Gastroesophageal sphincter (tissue), 4 donors: Measurements from ENCODE around the gene GATA5. TPM values are rescaled to one million over a fixed set of nuclear protein-coding genes. Genes with fewer than 3 reads are reported as not detected.
"Not testable (repeated sequence)": the region's sequence is repeated elsewhere in the genome, so short reads cannot be mapped to it uniquely, and the experiment has no call there.

ENCODE experiments used
- ATAC-seq: fragments of 150-250 bp; one replicate; pipeline ENCODE4 v1.9.1; 2016; ENCODE audit warnings: mild to moderate bottlenecking, moderate library complexity
- H3K27ac ChIP-seq, 4 donors: fragments of 200-600 bp; sonication (generic) in 3 of 4; 1 replicate in 3 of 4; 2 replicates in 1 of 4; pipeline ENCODE4 v1.5.1; 2016 to 2019
- H3K27me3 ChIP-seq: fragments of 200-600 bp; sonication (generic); one replicate; pipeline ENCODE4 v1.5.1; 2019
- H3K36me3 ChIP-seq, 2 donors: fragments of 200-600 bp; sonication (generic); one replicate each; pipeline ENCODE4 v1.5.1; 2019; ENCODE audit warnings: control low read depth in 1 of 2
- H3K4me1 ChIP-seq, 3 donors: fragments of 200-600 bp; sonication (generic); 1 replicate in 2 of 3; 2 replicates in 1 of 3; pipeline ENCODE4 v1.5.1; 2016 to 2019; ENCODE audit warnings: control low read depth in 2 of 3
- H3K4me3 ChIP-seq, 2 donors: fragments of 200-600 bp; sonication (generic); one replicate each; pipeline ENCODE4 v1.5.1; 2019; ENCODE audit warnings: mild to moderate bottlenecking in 1 of 2, moderate library complexity in 1 of 2
- H3K9me3 ChIP-seq, 3 donors: fragments of 200-600 bp; sonication (generic); one replicate each; pipeline ENCODE4 v1.5.1; 2017 to 2019; ENCODE audit warnings: control low read depth in 2 of 3
- CTCF ChIP-seq, 4 experiments: fragments of 200-600 bp in 2 of 4; fragments of 450-650 bp in 2 of 4; sonication (generic) in 1 of 4; IDR thresholded peaks; one replicate each; pipeline ENCODE4 v1.5.1; 2017 to 2019; ENCODE audit warnings: antibody characterized with exemption in 4 of 4, mild to moderate bottlenecking in 2 of 4, moderate library complexity in 2 of 4
- EP300 ChIP-seq: sonication (generic); formaldehyde crosslinking; IDR thresholded peaks from one replicate; pipeline ENCODE4 v1.6.1; 2017; ENCODE audit warnings: antibody characterized with exemption, mild to moderate bottlenecking
- POLR2A ChIP-seq, 2 donors: fragments of 450-650 bp; IDR thresholded peaks; one replicate each; pipeline ENCODE4 v1.6.1; 2017; ENCODE audit warnings: antibody characterized with exemption in 2 of 2, mild to moderate bottlenecking in 2 of 2, moderate library complexity in 1 of 2
- POLR2AphosphoS5 ChIP-seq: sonication (generic); formaldehyde crosslinking; IDR thresholded peaks from one replicate; pipeline ENCODE4 v1.6.1; 2017; ENCODE audit warnings: antibody characterized with exemption
- WGBS, 2 donors: methylation state at CpG; one replicate each; pipeline ENCODE4 v1.1.5; 2018; ENCODE audit warnings: low coverage in 1 of 2; 5-methylcytosine and 5-hydroxymethylcytosine counted together
- total RNA-seq, 4 donors: library from RNA; depleted of rRNA; stranded (reverse); fragments of >200 nt; gene quantifications; one replicate each; pipeline ENCODE4 v1.1.0, GENCODE V29; 2016

Gene GATA5
- total RNA-seq, 4 donors from 2014 or later = 0.31 to 2.2 (median 1.1) TPM

- peaks cover 38% of the 10 kb centered on the region for H3K27me3 ChIP-seq
- H3K27ac ChIP-seq = no peak overlapping the region
- 55 to 67% methylated on average over 3 to 13 of the region's 31 CpGs for whole genome bisulfite sequencing, 2 donors
- H3K36me3 ChIP-seq = no peaks in the 10 kb centered on the region
- peaks cover 0 to 8% (median 0%) of the 10 kb centered on the region in 3 donors for H3K4me1 ChIP-seq
- H3K9me3 ChIP-seq = no peaks in the 10 kb centered on the region
- TF ChIP-seq POLR2A (IDR thresholded peaks at IDR 0.05) = no peak
- TF ChIP-seq POLR2AphosphoS5 = no peak
- TF ChIP-seq EP300 = no peak
- no peak for TF ChIP-seq CTCF (IDR thresholded peaks at IDR 0.05)
- no peak for ATAC-seq
- no peak overlapping the region for H3K4me3 ChIP-seq
Measured at GRCh38 chr20:62428396-62429295, 47.1 kb downstream of the GATA5 start.

- Histone ChIP-seq H3K4me1 (peaks cover 0 to 1% (median 0%) of the 10 kb centered on the region in 3 donors), H3K27ac (no peak overlapping the region), H3K4me3 (no peak overlapping the region), H3K9me3 (no peaks in the 10 kb centered on the region), H3K27me3 (peaks cover 45% of the 10 kb centered on the region), H3K36me3 (no peaks in the 10 kb centered on the region)
- TF ChIP-seq EP300 (no peak), POLR2AphosphoS5 (no peak), POLR2A (IDR thresholded peaks at IDR 0.05) (no peak)
- no peak for ATAC-seq
- no CpG with 5 or more reads among the region's 10 CpGs for WGBS, 2 donors
Measured at GRCh38 chr20:62428002-62428372, 47.8 kb downstream of the GATA5 start.

DNA sequence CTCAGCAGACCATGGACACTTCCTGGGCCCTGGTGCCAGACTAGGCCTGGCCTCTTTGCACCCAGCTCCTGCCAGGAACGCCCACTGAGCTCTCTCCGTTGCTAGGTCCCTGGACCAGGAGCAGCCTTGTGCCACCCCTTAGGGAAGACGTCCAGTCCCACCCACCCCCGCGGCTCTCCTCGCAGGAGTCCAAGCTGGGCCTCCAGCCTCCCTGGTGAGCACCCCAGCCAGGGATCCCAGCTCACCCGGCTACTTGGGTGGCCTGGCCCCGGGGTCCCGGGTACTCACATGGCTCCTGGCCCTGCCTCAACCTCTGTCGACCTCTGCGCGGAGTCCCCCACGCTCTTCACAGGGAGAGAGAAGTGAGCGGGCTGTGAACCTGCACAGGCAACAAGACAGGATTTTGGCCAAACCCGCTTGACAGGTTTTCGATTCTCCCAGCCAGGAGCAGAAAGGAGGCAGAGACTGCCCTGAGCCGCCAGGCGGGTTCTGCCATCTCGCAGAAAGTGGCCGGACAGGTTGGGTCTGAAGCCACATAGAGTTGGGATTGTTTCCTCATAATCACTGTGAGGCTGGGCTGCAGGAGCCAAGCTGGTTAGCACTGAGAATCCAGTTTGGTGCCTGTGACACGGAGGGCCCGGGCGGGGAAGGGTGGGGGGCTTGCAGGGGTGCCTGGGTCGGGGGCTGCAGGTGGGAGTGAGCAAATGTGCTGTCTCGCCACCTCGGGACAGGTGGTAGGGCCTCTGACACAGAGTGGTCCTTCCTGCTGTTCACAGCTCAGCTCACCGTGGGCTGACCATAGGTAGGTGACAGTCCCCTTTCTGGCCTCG, 48.4 kb downstream of the GATA5 start, which contains the start of gene RBBP8NL:
Gene RBBP8NL, minus strand, starts transcription at position 368 of the 830 bp plus-strand sequence. CDS start 7,892 bp downstream, outside the sequence.
- Histone ChIP-seq H3K4me1 (no peaks in the 10 kb centered on the region), H3K9me3 (no peaks in the 10 kb centered on the region), H3K27me3 (peaks cover 48% of the 10 kb centered on the region), H3K36me3 (no peaks in the 10 kb centered on the region), H3K27ac (no peak within 1 kb of the TSS), H3K4me3 (no peak within 1 kb of the TSS)
- no peak for TF ChIP-seq CTCF (IDR thresholded peaks at IDR 0.05)
- no peak for TF ChIP-seq POLR2A (IDR thresholded peaks at IDR 0.05)
- no peak for TF ChIP-seq POLR2AphosphoS5
- no peak for TF ChIP-seq EP300
- WGBS, 2 donors = no CpG with 5 or more reads among the region's 28 CpGs
- no peak for ATAC-seq

- WGBS, 2 donors = no CpG with 5 or more reads among the region's 22 CpGs
- H3K4me1 ChIP-seq = no peaks in the 10 kb centered on the region
- H3K27me3 ChIP-seq = peaks cover 48% of the 10 kb centered on the region
- no peak for ATAC-seq
- TF ChIP-seq EP300 (no peak), POLR2A (IDR thresholded peaks at IDR 0.05) (no peak), POLR2AphosphoS5 (no peak), CTCF (IDR thresholded peaks at IDR 0.05) (no peak)
- no peaks in the 10 kb centered on the region for H3K36me3 ChIP-seq
- H3K9me3 ChIP-seq = no peaks in the 10 kb centered on the region
- H3K27ac ChIP-seq = no peak overlapping the region
- H3K4me3 ChIP-seq = no peak overlapping the region
Measured at GRCh38 chr20:62426699-62427131, 49.1 kb downstream of the GATA5 start.

DNA sequence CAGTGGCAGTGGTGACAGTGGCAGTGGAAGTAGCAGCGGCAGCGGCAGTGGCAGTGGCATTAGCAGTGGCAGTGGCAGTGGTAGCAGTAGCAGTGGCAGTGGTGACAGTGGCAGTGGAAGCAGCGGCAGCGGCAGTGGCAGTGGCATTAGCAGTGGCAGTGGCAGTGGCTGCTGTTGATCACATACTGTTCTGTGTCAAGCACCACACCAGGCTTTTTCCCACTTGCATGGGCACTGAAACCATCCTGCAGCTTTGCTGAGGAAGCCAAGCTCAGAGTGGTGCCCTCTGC, 49.8 kb downstream of the GATA5 start:
- H3K36me3 ChIP-seq, H3K9me3 ChIP-seq, H3K4me3 ChIP-seq, H3K4me1 ChIP-seq, H3K27ac ChIP-seq, ATAC-seq: not testable (repeated sequence)
- WGBS, 2 donors = 77 to 85% methylated on average over 4 of the region's 4 CpGs
- H3K27me3 ChIP-seq = peaks cover 48% of the 10 kb centered on the region
